Epithelial cell of proximal tubule (primary cell): ENCODE results near the gene TDRKH. TPM values are rescaled to one million over a fixed set of nuclear protein-coding genes. Genes with fewer than 3 reads are reported as not detected.

Experiments
- DNase-seq: peaks from one replicate; pipeline ENCODE4 v3.0.0-alpha.2; 2011; ENCODE audit warnings: low read depth
- H3K4me3 ChIP-seq: 2 replicates; pipeline ENCODE4 v1.5.1; 2011; ENCODE audit warnings: low read depth, mild to moderate bottlenecking, low read length
- CTCF ChIP-seq: conservative IDR thresholded peaks from 2 replicates; pipeline ENCODE4 v1.5.1; 2012; ENCODE audit warnings: low read depth, mild to moderate bottlenecking, low read length
- total RNA-seq: library from RNA; depleted of rRNA; stranded (reverse); fragments of >200 nt; gene quantifications from 2 replicates; pipeline ENCODE4 v1.2.3, GENCODE V29; 2015

Gene TDRKH
- total RNA-seq, 1 donor from 2014 or later = 7.4 TPM

- H3K4me3 ChIP-seq = no peak overlapping the region
- TF ChIP-seq CTCF = no peak
- no peak for DNase-seq
These were observed 45.3 kb upstream of the TDRKH start for GRCh38 chr1:151835596-151835995.

- DNase-seq = no peak
- no peak for TF ChIP-seq CTCF
- H3K4me3 ChIP-seq = no peak overlapping the region
These were observed 43.9 kb upstream of the TDRKH start for GRCh38 chr1:151834239-151834638.

GRCh38 chr1:151833172-151833900, 43.0 kb upstream of the TDRKH start:
- H3K4me3 ChIP-seq = no peak overlapping the region
- no peak for DNase-seq
- no peak for TF ChIP-seq CTCF

GRCh38 chr1:151832318-151832980, 42.1 kb upstream of the TDRKH start:
- DNase-seq = peak; percentile 52
- no peak for TF ChIP-seq CTCF
- peak overlapping the region; percentile 26 for H3K4me3 ChIP-seq

GRCh38 chr1:151831605-151832004, 41.3 kb upstream of the TDRKH start, which contains the start of gene RORC:
TSS of gene RORC (minus strand) at chr1:151831802. CDS start at chr1:151831764, 38 bp downstream.
- TF ChIP-seq CTCF = no peak
- peak within 1 kb of the TSS; percentile 69 for H3K4me3 ChIP-seq
- DNase-seq = no peak

GRCh38 chr1:151831256-151831591, 40.9 kb upstream of the TDRKH start:
- DNase-seq = no peak
- peak overlapping the region; percentile 69 for H3K4me3 ChIP-seq
- no peak for TF ChIP-seq CTCF
